HG02970 (cell line): Measurements from ENCODE around the gene INSYN2B.

Experiments
- ATAC-seq: cut with Tn5 transposase; IDR thresholded peaks from one replicate; pipeline ENCODE4 v1.9.1; 2021; ENCODE audit warnings: mild to moderate bottlenecking, moderate library complexity, moderate number of reproducible peaks; ENCODE audit not compliant: unreplicated experiment, low FRiP score

Gene INSYN2B

GRCh38 chr5:169901896-169902295, 78.4 kb downstream of the INSYN2B start:
- ATAC-seq: no peak

- no peak for ATAC-seq
Observed at GRCh38 chr5:169897481-169897880, 82.8 kb downstream of the INSYN2B start.

- ATAC-seq: no peak
Observed at GRCh38 chr5:169895926-169896325, 84.4 kb downstream of the INSYN2B start.

GRCh38 chr5:169893571-169893970, 86.7 kb downstream of the INSYN2B start:
- ATAC-seq: no peak

- ATAC-seq: no peak
Observed at GRCh38 chr5:169893010-169893409, 87.3 kb downstream of the INSYN2B start.

- ATAC-seq: no peak
Observed at GRCh38 chr5:169889572-169889971, 90.7 kb downstream of the INSYN2B start.

- ATAC-seq: no peak
Observed at GRCh38 chr5:169886677-169887076, 93.6 kb downstream of the INSYN2B start.

GRCh38 chr5:169886033-169886432, 94.3 kb downstream of the INSYN2B start:
- ATAC-seq: no peak

- ATAC-seq: no peak
Observed at GRCh38 chr5:169881702-169882303, 98.5 kb downstream of the INSYN2B start.

GRCh38 chr5:169880785-169881184, 99.5 kb downstream of the INSYN2B start:
- no peak for ATAC-seq

GRCh38 chr5:169880012-169880663, 100.2 kb downstream of the INSYN2B start:
- no peak for ATAC-seq

GRCh38 chr5:169876386-169876785, 103.9 kb downstream of the INSYN2B start:
- ATAC-seq: no peak

- no peak for ATAC-seq
Observed at GRCh38 chr5:169875731-169876130, 104.6 kb downstream of the INSYN2B start.

- no peak for ATAC-seq
Observed at GRCh38 chr5:169875091-169875728, 105.1 kb downstream of the INSYN2B start.

- no peak for ATAC-seq
Observed at GRCh38 chr5:169874621-169875020, 105.7 kb downstream of the INSYN2B start.

- ATAC-seq: no peak
Observed at GRCh38 chr5:169873642-169874041, 106.7 kb downstream of the INSYN2B start.

- ATAC-seq: no peak
Observed at GRCh38 chr5:169871826-169872490, 108.3 kb downstream of the INSYN2B start.

GRCh38 chr5:169870211-169870610, 110.1 kb downstream of the INSYN2B start:
- ATAC-seq: no peak

- ATAC-seq: no peak
Observed at GRCh38 chr5:169869066-169869465, 111.2 kb downstream of the INSYN2B start.

GRCh38 chr5:169867347-169867746, 112.9 kb downstream of the INSYN2B start:
- ATAC-seq: no peak

GRCh38 chr5:169864483-169864882, 115.8 kb downstream of the INSYN2B start:
- ATAC-seq: no peak
